CD4-positive, CD25-positive, alpha-beta regulatory T cell (primary cell): Measurements from ENCODE around the gene ACLY. TPM values are rescaled to one million over a fixed set of nuclear protein-coding genes. Genes with fewer than 3 reads are reported as not detected.
"Not testable (repeated sequence)": the region's sequence is repeated elsewhere in the genome, so short reads cannot be mapped to it uniquely, and the experiment has no call there.

Source experiments
- ATAC-seq, 2 donors: fragments of 150-1000 bp; cut with Tn5 transposase; one replicate each; pipeline ENCODE4 v1.10.0; 2021; ENCODE audit warnings: low read depth in 2 of 2, moderate number of reproducible peaks in 2 of 2, moderate library complexity in 1 of 2
- DNase-seq, 3 donors: peaks; one replicate each; pipeline versions ENCODE4 v3.0.0 to v3.0.0-alpha.2; 2012 to 2022; ENCODE audit warnings: mixed read lengths in 1 of 3
- H3K27ac ChIP-seq: one replicate; pipeline ENCODE4 v1.7.0; 2013; ENCODE audit warnings: mild to moderate bottlenecking, low read length; ENCODE audit not compliant: insufficient read depth, poor library complexity, severe bottlenecking
- H3K27me3 ChIP-seq: one replicate; pipeline ENCODE4 v1.7.0; 2013; ENCODE audit warnings: low read length; ENCODE audit not compliant: control insufficient read depth, insufficient read depth
- H3K36me3 ChIP-seq: one replicate; pipeline ENCODE4 v1.7.0; 2013; ENCODE audit warnings: mild to moderate bottlenecking, low read length, moderate library complexity; ENCODE audit not compliant: control insufficient read depth, insufficient read depth
- H3K4me1 ChIP-seq: 2 replicates; pipeline ENCODE4 v1.7.0; 2013; ENCODE audit warnings: mild to moderate bottlenecking, low read length; ENCODE audit not compliant: insufficient read depth, control insufficient read depth, poor library complexity, severe bottlenecking
- H3K4me3 ChIP-seq: one replicate; pipeline ENCODE4 v1.7.0; 2013; ENCODE audit warnings: low read depth, mild to moderate bottlenecking, low read length, moderate library complexity
- H3K9me3 ChIP-seq, 2 experiments: 1 replicate in 1 of 2; 2 replicates in 1 of 2; pipeline ENCODE4 v1.7.0; 2013; ENCODE audit warnings: low read length in 2 of 2, mild to moderate bottlenecking in 1 of 2, moderate library complexity in 1 of 2; ENCODE audit not compliant: control insufficient read depth in 2 of 2
- H3K27ac Mint-ChIP-seq, 3 donors: one replicate each; pipeline ENCODE4 v1.8.0; 2020 to 2022; ENCODE audit warnings: mild to moderate bottlenecking in 3 of 3, mixed read lengths in 3 of 3, moderate library complexity in 2 of 3
- H3K27me3 Mint-ChIP-seq: one replicate; pipeline ENCODE4 v1.8.0; 2022; ENCODE audit warnings: mild to moderate bottlenecking, mixed read lengths
- H3K36me3 Mint-ChIP-seq: one replicate; pipeline ENCODE4 v1.8.0; 2020; ENCODE audit warnings: mixed read lengths
- H3K4me1 Mint-ChIP-seq, 4 donors: one replicate each; pipeline ENCODE4 v1.8.0; 2020 to 2022; ENCODE audit warnings: mixed read lengths in 4 of 4, mild to moderate bottlenecking in 1 of 4
- H3K4me3 Mint-ChIP-seq, 4 donors: one replicate each; pipeline ENCODE4 v1.8.0; 2020 to 2022; ENCODE audit warnings: mild to moderate bottlenecking in 4 of 4, mixed read lengths in 4 of 4, moderate library complexity in 3 of 4
- H3K9me3 Mint-ChIP-seq, 7 donors: one replicate each; pipeline ENCODE4 v1.8.0; 2020 to 2022; ENCODE audit warnings: mixed read lengths in 7 of 7, mild to moderate bottlenecking in 3 of 7, moderate library complexity in 2 of 7
- polyA plus RNA-seq, 4 donors: library from polyadenylated mRNA; unstranded; fragments of 300-500 nt; fragmentation: Illumina TruSeq; gene quantifications; one replicate each; pipeline ENCODE4 v1.2.3, GENCODE V29; 2021
- total RNA-seq: library from RNA; stranded (reverse); gene quantifications from one replicate; pipeline ENCODE4 v1.2.3, GENCODE V29; 2022

Gene ACLY
- total and polyA plus RNA-seq, 5 donors from 2014 or later, result 50.3 to 76.3 (median 56.7) TPM

GRCh38 chr17:41864836-41865595, 53.7 kb downstream of the ACLY start, which contains the start of gene KLHL11:
Gene KLHL11, minus strand, starts transcription at chr17:41865423. Its CDS starts 53 bp downstream, at chr17:41865370.
- Mint-ChIP-seq H3K27me3 (no peaks in the 10 kb centered on the region), H3K27ac (peak within 1 kb of the TSS in 1 of 3 donors; percentile 77), H3K9me3 (no peaks in the 10 kb centered on the region), H3K36me3 (peaks cover 9% of the 10 kb centered on the region), H3K4me3 (peak within 1 kb of the TSS in 2 of 4 donors; percentile 48 to 54), H3K4me1 (peaks cover 9 to 43% (median 28%) of the 10 kb centered on the region in 4 donors)
- peaks cover 45% of the 10 kb centered on the region for H3K4me1 ChIP-seq
- peak within 1 kb of the TSS; percentile 85 for H3K27ac ChIP-seq
- DNase-seq, result peak; percentile 79 to 93 (median 87)
- peak; percentile 89 to 90 for ATAC-seq
- H3K4me3 ChIP-seq, result peak within 1 kb of the TSS; percentile 94
- no peaks in the 10 kb centered on the region for H3K27me3 ChIP-seq
- H3K36me3 ChIP-seq, result peaks cover 21% of the 10 kb centered on the region
- H3K9me3 ChIP-seq, result no peaks in the 10 kb centered on the region

- Histone ChIP-seq H3K27ac (peak overlapping the region; percentile 85), H3K27me3 (no peaks in the 10 kb centered on the region), H3K36me3 (peaks cover 19% of the 10 kb centered on the region), H3K9me3 (no peaks in the 10 kb centered on the region), H3K4me1 (peaks cover 45% of the 10 kb centered on the region), H3K4me3 (peak overlapping the region; percentile 94)
- ATAC-seq, result no peak
- H3K9me3 Mint-ChIP-seq, result no peaks in the 10 kb centered on the region
- H3K27ac Mint-ChIP-seq, result no peak overlapping the region
- no peak overlapping the region for H3K4me3 Mint-ChIP-seq
- H3K27me3 Mint-ChIP-seq, result no peaks in the 10 kb centered on the region
- H3K36me3 Mint-ChIP-seq, result peaks cover 6% of the 10 kb centered on the region
- DNase-seq, result peak in 1 of 3 donors; percentile 47
- peaks cover 13 to 47% (median 33%) of the 10 kb centered on the region in 4 donors for H3K4me1 Mint-ChIP-seq
Observed at GRCh38 chr17:41864498-41864835, 54.3 kb downstream of the ACLY start.

DNA sequence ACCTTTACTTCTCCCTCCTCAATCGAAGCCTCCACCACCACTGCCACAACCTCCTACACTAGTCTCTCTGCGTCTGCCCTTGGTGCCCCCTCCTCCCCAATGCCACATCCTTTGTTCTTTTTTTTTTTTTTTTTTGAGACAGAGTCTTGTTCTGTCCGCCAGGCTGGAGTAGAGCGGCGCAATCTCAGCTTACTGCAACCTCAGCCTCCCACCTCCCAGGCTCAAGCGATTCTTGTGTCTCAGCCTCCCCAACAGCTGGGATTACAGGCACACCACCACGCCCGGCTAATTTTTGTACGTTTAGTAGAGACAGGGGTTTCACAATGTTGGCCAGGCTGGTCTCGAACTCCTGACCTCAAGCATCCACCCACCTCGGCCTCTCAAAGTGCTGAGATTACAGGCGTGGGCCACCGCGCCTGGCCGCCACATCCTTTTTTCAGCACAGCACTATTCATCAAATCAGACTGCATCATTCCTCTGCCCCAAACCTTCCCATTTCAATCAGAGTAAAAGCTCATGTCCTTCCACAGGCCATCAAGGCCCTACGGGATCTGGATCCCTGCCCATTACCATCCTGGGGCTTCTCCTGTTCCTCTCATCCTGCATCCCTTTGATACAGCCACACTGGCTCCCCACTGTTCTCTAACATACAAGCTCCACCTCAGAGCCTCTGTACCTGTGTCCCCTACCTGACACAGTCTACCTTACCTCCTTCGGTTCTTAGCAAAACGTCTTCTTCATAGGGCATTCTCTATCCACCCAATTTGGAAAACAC, 55.5 kb downstream of the ACLY start:
- peak overlapping the region; percentile 94 for H3K4me3 ChIP-seq
- H3K27ac ChIP-seq, result no peak overlapping the region
- H3K9me3 Mint-ChIP-seq, result no peaks in the 10 kb centered on the region
- no peaks in the 10 kb centered on the region for H3K36me3 Mint-ChIP-seq
- H3K27ac Mint-ChIP-seq, result no peak overlapping the region
- no peaks in the 10 kb centered on the region for H3K27me3 Mint-ChIP-seq
- no peaks in the 10 kb centered on the region for H3K27me3 ChIP-seq
- H3K4me1 Mint-ChIP-seq, result peaks cover 13 to 43% (median 28%) of the 10 kb centered on the region in 4 donors
- H3K4me3 Mint-ChIP-seq, result no peak overlapping the region
- peaks cover 42% of the 10 kb centered on the region for H3K4me1 ChIP-seq
- peaks cover 14% of the 10 kb centered on the region for H3K36me3 ChIP-seq
- ATAC-seq (peak; percentile 32 to 35), DNase-seq (peak in 2 of 3 donors; percentile 30 to 72)
- no peaks in the 10 kb centered on the region for H3K9me3 ChIP-seq

- no peaks in the 10 kb centered on the region for H3K27me3 ChIP-seq
- H3K27ac ChIP-seq, result no peak overlapping the region
- Mint-ChIP-seq H3K4me3 (peak overlapping the region in 3 of 4 donors; percentile 41 to 78 (median 68)), H3K27ac (peak overlapping the region in 2 of 3 donors; percentile 44 to 60), H3K9me3 (no peaks in the 10 kb centered on the region), H3K27me3 (no peaks in the 10 kb centered on the region), H3K36me3 (no peaks in the 10 kb centered on the region), H3K4me1 (peaks cover 13 to 51% (median 28%) of the 10 kb centered on the region in 4 donors)
- DNase-seq (no peak), ATAC-seq (no peak)
- H3K36me3 ChIP-seq, result no peaks in the 10 kb centered on the region
- H3K4me1 ChIP-seq, result peaks cover 37% of the 10 kb centered on the region
- H3K4me3 ChIP-seq, result no peak overlapping the region
- H3K9me3 ChIP-seq, result no peaks in the 10 kb centered on the region
Observed at GRCh38 chr17:41860254-41860931, 58.4 kb downstream of the ACLY start.

GRCh38 chr17:41851382-41851781, 67.4 kb downstream of the ACLY start:
- not testable (repeated sequence) for H3K4me3 ChIP-seq, DNase-seq, H3K4me1 ChIP-seq, H3K9me3 Mint-ChIP-seq, H3K27me3 Mint-ChIP-seq, H3K4me3 Mint-ChIP-seq, H3K27me3 ChIP-seq, ATAC-seq, H3K9me3 ChIP-seq, H3K27ac Mint-ChIP-seq, H3K27ac ChIP-seq
- Mint-ChIP-seq H3K36me3 (peaks cover 25% of the 10 kb centered on the region), H3K4me1 (peaks cover 33 to 60% (median 42%) of the 10 kb centered on the region in 4 donors)
- peaks cover 40% of the 10 kb centered on the region for H3K36me3 ChIP-seq

DNA sequence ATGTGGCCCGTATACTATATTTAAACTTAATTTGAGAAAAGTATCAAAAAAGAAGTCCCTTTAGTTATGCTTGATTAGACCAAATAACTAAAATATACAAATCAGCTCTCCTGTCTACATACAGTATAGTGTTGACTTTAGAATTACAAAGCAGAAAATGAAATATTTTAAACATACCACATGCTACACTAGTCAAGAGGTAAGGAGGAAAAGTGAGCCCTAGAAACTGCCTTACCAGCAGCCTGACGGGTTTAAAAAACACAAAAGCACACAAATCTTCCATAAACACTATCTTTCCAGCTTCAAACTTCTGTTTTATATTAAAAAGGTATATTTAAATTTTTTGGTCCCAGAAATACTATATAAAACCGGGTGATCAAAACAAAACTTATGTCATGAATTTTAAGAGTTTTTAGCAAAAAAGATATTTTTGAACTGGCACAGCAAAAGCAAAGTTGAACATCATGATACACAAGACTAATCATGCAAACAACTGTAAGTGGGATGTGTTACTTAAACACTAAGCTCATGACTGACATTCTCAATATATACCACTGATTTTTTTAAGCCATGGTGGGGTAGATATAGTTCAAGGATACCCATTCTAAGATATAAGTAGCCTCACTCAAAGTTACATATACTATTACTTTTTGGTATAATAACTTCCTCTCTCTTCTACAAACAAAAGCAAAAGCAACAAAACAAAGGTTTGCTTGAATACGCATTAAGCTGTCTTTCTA, 69.3 kb downstream of the ACLY start:
- no peak for DNase-seq
- Histone ChIP-seq H3K36me3 (peaks cover 31% of the 10 kb centered on the region), H3K9me3 (no peaks in the 10 kb centered on the region), H3K27ac (no peak overlapping the region), H3K4me3 (no peak overlapping the region), H3K27me3 (no peaks in the 10 kb centered on the region), H3K4me1 (peaks cover 6% of the 10 kb centered on the region)
- Mint-ChIP-seq H3K4me1 (peaks cover 28 to 50% (median 35%) of the 10 kb centered on the region in 4 donors), H3K27ac (no peak overlapping the region), H3K9me3 (no peaks in the 10 kb centered on the region), H3K4me3 (peak overlapping the region in 1 of 4 donors; percentile 10), H3K36me3 (peaks cover 26% of the 10 kb centered on the region), H3K27me3 (no peaks in the 10 kb centered on the region)
- ATAC-seq, result no peak

GRCh38 chr17:41848788-41849187, 70.0 kb downstream of the ACLY start:
- no peak for DNase-seq
- H3K27me3 Mint-ChIP-seq, result no peaks in the 10 kb centered on the region
- no peak for ATAC-seq
- H3K4me1 Mint-ChIP-seq, result peaks cover 27 to 43% (median 32%) of the 10 kb centered on the region in 4 donors
- Histone ChIP-seq H3K9me3 (no peaks in the 10 kb centered on the region), H3K36me3 (peaks cover 25% of the 10 kb centered on the region), H3K27ac (no peak overlapping the region), H3K4me1 (peaks cover 6% of the 10 kb centered on the region), H3K27me3 (no peaks in the 10 kb centered on the region), H3K4me3 (no peak overlapping the region)
- H3K4me3 Mint-ChIP-seq, result no peak overlapping the region
- H3K9me3 Mint-ChIP-seq, result no peaks in the 10 kb centered on the region
- no peak overlapping the region for H3K27ac Mint-ChIP-seq
- H3K36me3 Mint-ChIP-seq, result peaks cover 21% of the 10 kb centered on the region
